Measurements from ENCODE around the gene EME2.

DNA sequence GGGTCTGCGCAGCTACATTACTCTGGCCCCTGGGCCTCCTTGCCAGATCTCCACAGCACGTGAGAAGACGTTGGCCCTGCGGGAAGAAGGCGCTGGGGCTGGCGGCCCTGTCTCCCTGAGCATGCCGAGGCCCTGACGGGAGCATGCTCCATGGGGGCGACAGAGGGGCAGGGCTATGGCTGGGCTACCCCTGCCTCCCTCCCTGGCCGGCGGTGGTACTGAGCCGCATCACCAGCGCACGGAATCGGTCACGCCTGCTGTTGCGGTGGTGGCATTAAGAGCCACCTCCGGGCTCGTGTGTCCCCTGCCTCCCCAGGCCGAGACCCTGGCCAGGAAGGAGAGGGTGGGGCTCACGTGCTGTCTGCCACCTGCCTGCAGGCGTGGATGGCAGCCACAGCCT, 38.5 kb upstream of the EME2 start:
- TF ChIP-seq, protein P1, sequence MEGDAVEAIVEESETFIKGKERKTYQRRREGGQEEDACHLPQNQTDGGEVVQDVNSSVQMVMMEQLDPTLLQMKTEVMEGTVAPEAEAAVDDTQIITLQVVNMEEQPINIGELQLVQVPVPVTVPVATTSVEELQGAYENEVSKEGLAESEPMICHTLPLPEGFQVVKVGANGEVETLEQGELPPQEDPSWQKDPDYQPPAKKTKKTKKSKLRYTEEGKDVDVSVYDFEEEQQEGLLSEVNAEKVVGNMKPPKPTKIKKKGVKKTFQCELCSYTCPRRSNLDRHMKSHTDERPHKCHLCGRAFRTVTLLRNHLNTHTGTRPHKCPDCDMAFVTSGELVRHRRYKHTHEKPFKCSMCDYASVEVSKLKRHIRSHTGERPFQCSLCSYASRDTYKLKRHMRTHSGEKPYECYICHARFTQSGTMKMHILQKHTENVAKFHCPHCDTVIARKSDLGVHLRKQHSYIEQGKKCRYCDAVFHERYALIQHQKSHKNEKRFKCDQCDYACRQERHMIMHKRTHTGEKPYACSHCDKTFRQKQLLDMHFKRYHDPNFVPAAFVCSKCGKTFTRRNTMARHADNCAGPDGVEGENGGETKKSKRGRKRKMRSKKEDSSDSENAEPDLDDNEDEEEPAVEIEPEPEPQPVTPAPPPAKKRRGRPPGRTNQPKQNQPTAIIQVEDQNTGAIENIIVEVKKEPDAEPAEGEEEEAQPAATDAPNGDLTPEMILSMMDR (conservative IDR thresholded peaks at IDR 0.05; ENCODE audit: low read depth, low read length), result no peak
- TF ChIP-seq EZH2 (IDR thresholded peaks at IDR 0.05; ENCODE audit: borderline replicate concordance, low read depth, low read length, poor library complexity, severe bottlenecking), result no peak

All from A673 (cell line).